ENCODE data around the gene SMIM10.
"Not testable (repeated sequence)": the region's sequence is repeated elsewhere in the genome, so short reads cannot be mapped to it uniquely, and the experiment has no call there.

SMIM10 gene

DNA sequence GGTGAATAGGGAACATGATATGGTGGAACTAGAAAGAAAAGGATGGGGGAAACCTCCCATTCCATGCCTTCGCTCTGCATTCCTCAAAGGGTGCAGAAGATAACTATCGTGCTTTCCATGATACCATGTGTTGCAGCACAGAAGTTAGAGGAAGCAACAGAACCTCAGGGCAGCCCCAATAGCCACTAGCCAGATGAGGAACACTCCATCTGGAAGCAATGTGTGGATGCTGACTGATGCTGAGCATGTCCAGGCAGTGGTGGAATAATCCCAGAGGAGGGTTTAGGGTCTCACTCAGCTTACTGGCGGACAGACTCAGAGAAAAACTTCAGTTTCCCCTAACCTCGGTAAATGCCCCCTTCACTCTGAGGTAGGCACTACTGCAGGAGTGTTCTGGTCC is 7.5 kb downstream of the SMIM10 start:
- no peaks in the 10 kb centered on the region for H3K4me1 ChIP-seq (ENCODE audit: insufficient read depth, low read length)
- H3K36me3 ChIP-seq (ENCODE audit: insufficient read depth, low read length), result no peaks in the 10 kb centered on the region
- H3K9ac ChIP-seq (ENCODE audit: low read depth, low read length), result no peak overlapping the region
- H3K9me3 ChIP-seq (ENCODE audit: control insufficient read depth, insufficient read depth, low read length), result no peaks in the 10 kb centered on the region

DNA sequence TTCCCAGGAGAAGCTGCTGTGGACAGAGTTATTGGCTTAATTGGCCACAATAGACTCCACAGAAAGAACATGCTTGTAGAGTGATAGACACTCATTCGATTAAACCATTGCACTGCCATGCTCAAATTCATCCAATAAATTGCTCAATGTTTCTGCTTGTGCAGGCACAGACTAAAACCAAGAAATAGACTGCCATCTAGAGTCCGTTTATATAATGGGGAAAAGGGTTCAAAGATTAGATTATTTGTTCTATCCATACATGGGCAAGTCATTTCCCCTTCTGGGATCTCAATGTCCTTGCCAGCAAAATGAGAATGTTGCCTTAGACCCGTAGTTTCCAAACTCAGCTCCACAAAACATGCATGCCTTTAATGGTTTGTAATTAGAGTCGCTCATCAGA is 8.7 kb downstream of the SMIM10 start:
- Histone ChIP-seq H3K4me1 (ENCODE audit: insufficient read depth, low read length) (no peaks in the 10 kb centered on the region), H3K9ac (ENCODE audit: low read depth, low read length) (no peak overlapping the region), H3K36me3 (ENCODE audit: insufficient read depth, low read length) (no peaks in the 10 kb centered on the region), H3K9me3 (ENCODE audit: control insufficient read depth, insufficient read depth, low read length) (no peaks in the 10 kb centered on the region)

DNA sequence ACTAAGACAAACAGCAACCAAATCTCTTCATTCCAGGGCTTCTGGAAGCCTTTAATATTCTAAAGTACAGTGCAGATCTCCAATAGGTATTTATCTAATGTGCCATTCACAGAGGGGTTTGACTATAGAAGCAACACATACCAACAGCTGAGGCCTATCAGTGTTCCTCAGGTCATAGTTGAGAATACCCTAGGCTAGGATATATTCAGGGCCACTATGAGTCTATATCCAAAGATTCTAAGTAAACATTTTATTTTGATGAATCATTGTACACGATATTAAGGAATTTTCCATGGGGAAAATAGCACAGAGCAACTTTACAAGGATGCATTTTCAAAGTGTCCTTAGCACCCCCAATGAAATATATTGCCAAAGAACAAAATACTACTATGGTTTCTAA is 9.7 kb downstream of the SMIM10 start:
- no peak overlapping the region for H3K9ac ChIP-seq (ENCODE audit: low read depth, low read length)
- no peaks in the 10 kb centered on the region for H3K36me3 ChIP-seq (ENCODE audit: insufficient read depth, low read length)
- H3K4me1 ChIP-seq (ENCODE audit: insufficient read depth, low read length), result no peaks in the 10 kb centered on the region
- no peaks in the 10 kb centered on the region for H3K9me3 ChIP-seq (ENCODE audit: control insufficient read depth, insufficient read depth, low read length)

DNA sequence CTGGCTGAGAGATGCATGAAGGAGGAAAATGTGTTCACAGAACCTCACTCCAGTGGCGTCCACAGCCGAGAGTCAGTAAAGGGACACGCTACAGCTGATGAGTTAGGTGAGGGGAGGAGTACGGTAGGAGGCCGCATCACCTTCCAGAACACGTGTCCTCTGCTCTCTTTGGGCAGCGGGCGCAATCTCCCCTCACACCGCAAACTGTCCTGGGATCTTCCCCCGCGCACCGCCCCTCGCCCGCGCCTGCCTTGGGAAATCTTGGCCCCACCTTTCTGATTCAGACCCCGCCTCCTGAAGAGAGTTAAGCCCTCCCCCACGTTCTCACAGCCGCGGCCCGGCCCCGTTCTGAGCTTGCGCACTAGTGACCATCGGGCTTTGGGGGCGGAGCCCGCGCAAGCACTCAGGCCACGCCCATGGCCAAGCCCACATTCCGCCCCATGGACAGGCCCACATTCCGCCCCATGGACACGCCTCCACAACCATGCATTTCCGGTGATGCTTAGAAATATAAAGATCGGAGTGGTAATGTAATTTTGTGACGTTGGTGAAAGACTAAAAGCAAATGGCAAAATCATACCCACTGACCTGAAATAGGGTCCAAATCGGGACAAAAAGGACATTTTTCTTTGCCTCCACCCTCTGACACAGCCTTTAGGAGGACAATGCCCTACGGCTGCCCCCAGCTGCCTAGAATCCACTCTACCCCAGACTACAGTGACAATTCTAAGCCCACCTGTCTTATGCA is 13.3 kb downstream of the SMIM10 start:
- no peaks in the 10 kb centered on the region for H3K4me1 ChIP-seq (ENCODE audit: insufficient read depth, low read length)
- peak overlapping the region; percentile 68 for H3K9ac ChIP-seq (ENCODE audit: low read depth, low read length)
- H3K36me3 ChIP-seq (ENCODE audit: insufficient read depth, low read length), result no peaks in the 10 kb centered on the region
- H3K9me3 ChIP-seq (ENCODE audit: control insufficient read depth, insufficient read depth, low read length), result no peaks in the 10 kb centered on the region

DNA sequence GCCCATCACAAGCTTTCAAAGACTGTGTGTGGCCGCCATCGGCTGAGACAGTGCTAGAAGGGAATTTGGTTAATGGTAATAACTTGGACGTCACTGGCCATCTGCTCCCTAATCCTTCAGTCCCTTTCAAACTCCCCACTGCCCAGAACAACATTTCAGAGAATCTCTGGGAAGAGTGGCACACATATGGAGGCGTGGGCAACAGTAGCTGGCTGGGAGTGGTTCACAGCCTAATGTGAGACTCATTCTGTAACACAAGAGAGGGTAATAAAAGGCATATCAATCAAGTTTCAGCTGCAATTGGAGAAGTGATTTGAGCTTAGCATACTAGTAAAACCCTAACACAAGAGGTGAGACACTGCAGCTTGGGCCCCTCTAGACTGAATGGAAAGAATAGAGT is 15.4 kb downstream of the SMIM10 start:
- no peaks in the 10 kb centered on the region for H3K9me3 ChIP-seq (ENCODE audit: control insufficient read depth, insufficient read depth, low read length)

DNA sequence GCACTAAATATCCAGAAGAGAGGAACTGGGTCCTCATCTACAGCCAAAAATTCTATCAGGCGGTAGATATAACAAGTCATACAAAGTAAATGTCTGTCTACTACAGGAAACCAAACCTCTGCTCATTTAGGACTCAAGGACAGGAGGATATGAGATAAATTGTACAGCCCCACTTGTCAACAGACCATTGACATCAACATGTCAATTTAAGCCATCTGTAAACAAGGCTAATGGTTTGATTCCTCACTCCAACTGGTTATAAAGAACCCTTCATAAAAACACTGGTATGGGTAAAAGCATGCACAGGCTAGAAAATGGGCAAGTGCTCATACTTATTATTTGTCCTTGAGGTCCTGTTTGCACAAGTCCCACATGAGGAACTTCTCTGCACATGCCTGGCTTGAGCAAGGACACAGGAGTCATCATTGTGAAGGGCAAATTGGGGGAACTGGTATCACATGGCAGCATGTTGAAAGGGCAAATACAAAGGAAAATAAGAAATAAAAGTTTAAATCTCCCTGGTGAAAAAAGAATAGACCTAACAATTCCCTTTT is 18.3 kb downstream of the SMIM10 start:
- H3K36me3 ChIP-seq (ENCODE audit: insufficient read depth, low read length), result no peaks in the 10 kb centered on the region
- no peak overlapping the region for H3K9ac ChIP-seq (ENCODE audit: low read depth, low read length)
- H3K9me3 ChIP-seq (ENCODE audit: control insufficient read depth, insufficient read depth, low read length), result no peaks in the 10 kb centered on the region
- peaks cover 19% of the 10 kb centered on the region for H3K4me1 ChIP-seq (ENCODE audit: insufficient read depth, low read length)

More for the DNA sequence above, 15.4 kb downstream of the SMIM10 start:
- H3K9ac ChIP-seq (ENCODE audit: low read depth, low read length), result no peak overlapping the region
- no peaks in the 10 kb centered on the region for H3K36me3 ChIP-seq (ENCODE audit: insufficient read depth, low read length)
- H3K4me1 ChIP-seq (ENCODE audit: insufficient read depth, low read length), result peaks cover 16% of the 10 kb centered on the region

DNA sequence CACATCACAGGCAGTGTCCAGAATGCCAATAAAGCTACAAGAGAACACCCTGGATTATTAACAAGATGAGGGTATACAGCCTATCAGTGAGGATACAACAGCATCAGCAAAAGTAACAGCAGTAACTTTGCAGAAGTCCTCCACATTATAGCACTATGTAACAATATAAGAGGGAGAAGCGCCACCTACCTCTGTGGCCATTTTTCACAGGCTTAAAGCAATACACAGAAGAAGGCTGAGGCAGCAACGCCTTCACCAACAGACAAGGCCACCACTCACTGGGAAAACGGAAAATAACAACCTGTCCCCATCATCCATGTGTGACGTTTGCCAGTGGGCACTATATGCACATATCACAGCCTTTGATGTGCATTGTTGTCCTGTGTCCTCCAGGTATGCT is 19.0 kb downstream of the SMIM10 start:
- Histone ChIP-seq H3K9me3 (ENCODE audit: control insufficient read depth, insufficient read depth, low read length) (no peaks in the 10 kb centered on the region), H3K36me3 (ENCODE audit: insufficient read depth, low read length) (no peaks in the 10 kb centered on the region), H3K4me1 (ENCODE audit: insufficient read depth, low read length) (peaks cover 19% of the 10 kb centered on the region), H3K9ac (ENCODE audit: low read depth, low read length) (no peak overlapping the region)

DNA sequence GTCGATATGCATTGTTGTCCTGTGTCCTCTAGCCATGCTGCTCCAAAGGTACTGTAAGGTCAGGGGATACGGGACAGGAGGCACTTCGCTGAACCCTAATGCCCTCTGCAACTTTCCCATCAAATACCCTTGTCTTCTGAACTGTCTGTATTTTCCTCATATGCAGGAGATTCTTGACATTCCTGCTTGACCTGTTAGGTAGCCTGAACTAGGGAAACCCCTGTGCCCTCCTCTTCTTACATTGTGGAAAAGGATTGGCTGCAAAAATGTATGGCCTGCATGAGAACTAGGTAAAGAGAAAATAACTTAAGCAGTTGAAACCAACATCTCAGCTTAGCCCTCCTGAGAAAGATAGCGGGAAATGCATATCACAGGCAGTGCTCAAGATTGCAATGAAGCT is 20.1 kb downstream of the SMIM10 start:
- Histone ChIP-seq H3K36me3 (ENCODE audit: insufficient read depth, low read length) (no peaks in the 10 kb centered on the region), H3K9me3 (ENCODE audit: control insufficient read depth, insufficient read depth, low read length) (no peaks in the 10 kb centered on the region), H3K4me1 (ENCODE audit: insufficient read depth, low read length) (peaks cover 19% of the 10 kb centered on the region), H3K9ac (ENCODE audit: low read depth, low read length) (no peak overlapping the region)

DNA sequence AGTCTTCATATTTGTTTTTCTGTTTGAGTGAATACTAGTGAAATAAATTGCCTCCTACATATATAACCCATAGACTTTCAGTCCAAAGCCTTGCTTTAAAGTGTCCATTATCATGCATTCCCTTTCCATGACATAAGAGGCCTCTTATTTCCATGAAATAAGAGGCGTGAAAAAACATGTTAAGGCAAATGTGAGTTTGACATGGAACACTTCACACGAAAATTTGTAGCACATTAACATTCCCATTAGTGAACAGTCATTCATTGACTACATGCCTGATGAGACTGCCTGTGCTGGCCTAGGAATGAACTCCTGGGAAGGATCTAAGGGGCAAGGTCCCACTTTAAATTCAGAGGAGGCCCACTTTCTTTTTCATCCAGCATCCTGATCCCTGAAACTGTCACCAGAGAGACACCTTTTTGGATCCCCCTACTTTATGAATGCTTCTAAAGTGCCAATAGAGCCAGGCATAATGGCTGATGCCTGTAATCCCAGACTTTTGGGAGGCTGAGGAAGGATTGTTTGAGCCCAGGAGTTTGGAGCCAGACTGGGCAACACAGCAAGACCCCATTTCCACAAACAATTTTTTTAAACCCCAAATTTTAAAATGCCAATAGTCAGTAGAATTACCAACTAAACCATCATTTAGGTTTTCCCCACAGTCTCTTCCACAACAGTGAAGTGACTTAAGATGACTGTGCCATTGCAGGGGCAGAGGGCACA is 24.9 kb downstream of the SMIM10 start:
- Histone ChIP-seq H3K9ac (ENCODE audit: low read depth, low read length) (no peak overlapping the region), H3K36me3 (ENCODE audit: insufficient read depth, low read length) (no peaks in the 10 kb centered on the region), H3K4me1 (ENCODE audit: insufficient read depth, low read length) (peaks cover 8% of the 10 kb centered on the region), H3K9me3 (ENCODE audit: control insufficient read depth, insufficient read depth, low read length) (no peaks in the 10 kb centered on the region)

DNA sequence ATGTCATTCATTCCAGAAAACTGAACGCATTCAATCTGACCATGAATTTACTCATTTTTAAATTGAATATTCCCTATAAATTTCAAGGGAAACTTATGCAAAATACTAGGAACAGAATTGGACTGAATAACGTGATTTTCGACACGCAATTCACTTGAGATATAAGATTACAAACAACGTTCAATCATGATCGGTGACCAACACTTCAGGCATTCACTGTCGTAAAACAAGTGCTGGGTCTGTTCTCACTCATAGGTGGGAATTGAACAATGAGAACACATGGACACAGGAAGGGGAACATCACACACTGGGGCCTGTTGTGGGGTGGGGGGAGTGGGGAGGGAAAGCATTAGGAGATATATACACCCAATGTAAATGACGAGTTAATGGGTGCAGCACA is 29.1 kb downstream of the SMIM10 start:
- H3K36me3 ChIP-seq (ENCODE audit: insufficient read depth, low read length); H3K4me1 ChIP-seq (ENCODE audit: insufficient read depth, low read length); H3K9ac ChIP-seq (ENCODE audit: low read depth, low read length); H3K9me3 ChIP-seq (ENCODE audit: control insufficient read depth, insufficient read depth, low read length): not testable (repeated sequence)

DNA sequence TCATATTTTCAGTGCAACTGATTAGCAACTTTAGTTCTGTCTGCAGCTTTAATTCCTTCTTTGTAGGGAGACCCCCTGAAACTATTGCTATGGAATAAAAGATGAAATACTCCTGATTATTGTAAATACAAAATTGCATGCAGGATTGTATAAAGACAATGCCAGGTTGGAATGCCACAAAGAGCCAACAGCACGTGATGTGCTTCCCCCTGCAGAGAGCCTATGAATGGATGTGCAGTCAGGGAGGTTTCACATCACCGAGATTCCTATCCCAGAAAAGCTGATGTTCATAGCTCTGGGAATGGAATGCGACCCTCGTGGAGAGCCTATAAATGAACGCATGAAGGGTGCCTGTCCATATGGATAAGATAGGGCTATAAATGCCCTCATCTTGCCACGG is 33.0 kb downstream of the SMIM10 start:
- H3K4me1 ChIP-seq (ENCODE audit: insufficient read depth, low read length); H3K9me3 ChIP-seq (ENCODE audit: control insufficient read depth, insufficient read depth, low read length); H3K36me3 ChIP-seq (ENCODE audit: insufficient read depth, low read length); H3K9ac ChIP-seq (ENCODE audit: low read depth, low read length): not testable (repeated sequence)

DNA sequence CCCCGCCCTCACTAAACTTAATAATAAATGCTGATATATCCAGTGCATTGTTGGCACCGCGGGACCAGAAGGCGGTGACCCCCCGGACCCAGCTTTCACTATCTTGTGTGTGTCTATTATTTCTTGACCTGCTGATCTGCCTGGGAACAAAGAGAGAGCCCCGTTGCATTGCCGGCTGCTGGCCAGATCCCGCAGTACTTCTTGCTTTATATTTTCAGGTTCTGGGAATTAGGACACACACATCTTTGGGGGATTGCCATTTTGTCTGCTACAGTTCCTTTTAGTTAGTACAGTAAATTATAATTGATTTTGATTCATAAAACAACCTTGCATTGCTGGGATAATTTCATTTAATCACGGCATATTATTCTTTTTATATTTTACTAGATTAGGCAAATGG is 33.7 kb downstream of the SMIM10 start:
- Histone ChIP-seq H3K4me1 (ENCODE audit: insufficient read depth, low read length) (no peaks in the 10 kb centered on the region; the same call in 1 of the 2 replicates), H3K36me3 (ENCODE audit: insufficient read depth, low read length) (no peaks in the 10 kb centered on the region), H3K9ac (ENCODE audit: low read depth, low read length) (no peak overlapping the region), H3K9me3 (ENCODE audit: control insufficient read depth, insufficient read depth, low read length) (no peaks in the 10 kb centered on the region)

DNA sequence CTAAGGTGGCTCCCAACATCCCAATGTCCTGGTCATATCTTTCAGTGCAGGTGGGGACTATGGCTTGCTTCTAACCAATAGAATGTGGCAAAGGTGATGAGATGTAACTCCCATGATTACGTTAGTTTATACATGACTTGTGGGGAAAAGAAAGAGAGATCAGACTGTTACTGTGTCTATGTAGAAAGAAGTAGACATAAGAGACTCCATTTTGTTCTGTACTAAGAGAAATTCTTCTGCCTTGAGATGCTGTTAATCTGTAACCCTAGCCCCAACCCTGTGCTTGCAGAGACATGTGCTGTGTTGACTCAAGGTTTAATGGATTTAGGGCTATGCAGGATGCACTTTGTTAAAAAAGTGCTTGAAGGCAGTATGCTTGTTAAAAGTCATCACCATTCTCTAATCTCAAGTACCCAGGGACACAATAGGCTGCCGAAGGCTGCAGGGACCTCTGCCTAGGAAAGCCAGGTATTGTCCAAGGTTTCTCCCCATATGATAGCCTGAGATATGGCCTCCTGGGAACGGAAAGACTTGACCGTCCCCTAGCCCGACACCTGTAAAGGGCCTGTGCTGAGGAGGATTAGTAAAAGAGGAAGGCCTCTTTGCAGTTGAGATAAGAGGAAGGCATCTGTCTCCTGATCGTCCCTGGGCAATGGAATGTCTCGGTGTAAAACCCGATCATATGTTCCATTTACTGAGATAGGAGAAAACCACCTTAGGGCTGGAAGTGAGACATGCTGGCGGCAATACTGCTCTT is 39.6 kb downstream of the SMIM10 start:
- H3K9me3 ChIP-seq (ENCODE audit: control insufficient read depth, insufficient read depth, low read length); H3K4me1 ChIP-seq (ENCODE audit: insufficient read depth, low read length); H3K9ac ChIP-seq (ENCODE audit: low read depth, low read length); H3K36me3 ChIP-seq (ENCODE audit: insufficient read depth, low read length): not testable (repeated sequence)

DNA sequence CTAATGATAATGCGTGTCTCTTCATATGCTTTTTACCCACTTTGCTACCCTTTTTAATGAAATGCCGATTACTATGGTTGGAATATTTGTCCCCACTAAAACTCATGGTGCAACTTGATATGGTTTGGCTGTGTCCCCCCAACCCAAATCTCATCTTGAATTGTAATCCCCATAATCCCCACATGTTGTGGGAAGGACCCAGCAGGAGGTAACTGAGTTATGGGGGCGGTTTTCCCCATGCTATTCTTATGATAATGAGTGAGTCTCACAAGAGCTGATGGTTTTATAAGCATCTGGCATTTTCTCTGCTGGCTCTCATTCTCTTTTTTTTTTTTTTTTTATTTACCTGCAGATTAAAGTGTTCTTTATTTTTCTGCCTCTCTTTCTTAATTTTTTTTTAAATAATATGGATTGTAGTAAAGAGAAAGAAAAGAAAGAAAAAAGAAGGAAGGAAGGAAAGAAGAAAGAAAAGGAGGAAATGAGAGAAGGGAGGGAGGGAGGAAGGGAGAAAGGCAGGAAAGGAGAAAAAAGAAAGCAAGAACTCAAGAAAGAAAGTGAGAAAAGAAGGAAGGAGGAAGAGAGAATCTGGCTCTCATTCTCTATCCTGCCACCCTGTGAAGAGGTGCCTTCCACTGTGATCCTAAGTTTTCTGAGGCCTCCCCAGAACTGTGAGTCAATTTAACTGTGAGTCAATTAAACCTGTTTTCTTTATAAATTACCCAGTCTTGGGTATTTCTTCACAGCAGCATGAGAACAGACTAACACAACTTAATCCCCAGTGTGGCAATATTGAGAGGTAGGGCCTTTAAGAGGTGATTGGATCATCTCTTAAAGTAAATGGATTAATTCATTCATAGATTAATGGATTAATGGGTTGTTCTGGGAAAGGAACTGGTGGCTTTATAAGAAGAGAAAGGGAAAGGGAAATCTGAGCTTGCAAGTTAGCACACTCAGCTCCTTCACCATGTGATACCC is 50.6 kb downstream of the SMIM10 start:
- not testable (repeated sequence) for H3K9ac ChIP-seq (ENCODE audit: low read depth, low read length); H3K9me3 ChIP-seq (ENCODE audit: control insufficient read depth, insufficient read depth, low read length); H3K4me1 ChIP-seq (ENCODE audit: insufficient read depth, low read length); H3K36me3 ChIP-seq (ENCODE audit: insufficient read depth, low read length)

All from ES-I3 (cell line).